ENCODE measurements around the gene TEX52.
A peak's percentile ranks its signal among the peaks of the same experiment; 100 is the strongest.

The TEX52 gene

GRCh38 chr12:2829275-2829674 is 27.6 kb downstream of the TEX52 start:
- no peak for DNase-seq (ENCODE audit: low read depth)

- DNase-seq (ENCODE audit: low read depth) = no peak
Observed at GRCh38 chr12:2826721-2827515, 29.9 kb downstream of the TEX52 start.

GRCh38 chr12:2826036-2826435 is 30.8 kb downstream of the TEX52 start:
- DNase-seq (ENCODE audit: low read depth) = no peak

- DNase-seq (ENCODE audit: low read depth) = no peak
Observed at GRCh38 chr12:2825132-2825531, 31.7 kb downstream of the TEX52 start.

GRCh38 chr12:2824541-2824940 is 32.3 kb downstream of the TEX52 start:
- no peak for DNase-seq (ENCODE audit: low read depth)

- no peak for DNase-seq (ENCODE audit: low read depth)
Observed at GRCh38 chr12:2823483-2823882, 33.4 kb downstream of the TEX52 start.

- no peak for DNase-seq (ENCODE audit: low read depth)
Observed at GRCh38 chr12:2820432-2820831, 36.4 kb downstream of the TEX52 start.

- no peak for DNase-seq (ENCODE audit: low read depth)
Observed at GRCh38 chr12:2819810-2820209, 37.0 kb downstream of the TEX52 start.

GRCh38 chr12:2813214-2814185 is 43.3 kb downstream of the TEX52 start:
- DNase-seq (ENCODE audit: low read depth) = peak; percentile 8

- peak; percentile 92 for DNase-seq (ENCODE audit: low read depth)
Observed at GRCh38 chr12:2812290-2813213, 44.3 kb downstream of the TEX52 start, which contains the start of gene ITFG2. ITFG2 (plus strand) TSS chr12:2812668; CDS start chr12:2812761, 93 bp downstream.

- no peak for DNase-seq (ENCODE audit: low read depth)
Observed at GRCh38 chr12:2811801-2812200, 45.0 kb downstream of the TEX52 start.

GRCh38 chr12:2806700-2807099 is 50.1 kb downstream of the TEX52 start:
- DNase-seq (ENCODE audit: low read depth) = no peak

GRCh38 chr12:2805143-2805520 is 51.7 kb downstream of the TEX52 start:
- no peak for DNase-seq (ENCODE audit: low read depth)

- no peak for DNase-seq (ENCODE audit: low read depth)
Observed at GRCh38 chr12:2804393-2805142, 52.3 kb downstream of the TEX52 start.

GRCh38 chr12:2803635-2804392 is 53.0 kb downstream of the TEX52 start:
- no peak for DNase-seq (ENCODE audit: low read depth)

- DNase-seq (ENCODE audit: low read depth) = no peak
Observed at GRCh38 chr12:2801044-2801783, 55.6 kb downstream of the TEX52 start.

GRCh38 chr12:2800046-2800570 is 56.7 kb downstream of the TEX52 start:
- no peak for DNase-seq (ENCODE audit: low read depth)

Data from stimulated activated CD8-positive, alpha-beta memory T cell treated with anti-CD3 and anti-CD28 coated beads, Interleukin-15, amount 100 ng/mL, for 1 hour (primary cell).